ENCODE measurements around the gene LGALS8. TPM values are rescaled to one million over a fixed set of nuclear protein-coding genes. Genes with fewer than 3 reads are reported as not detected.

LGALS8 gene
- total RNA-seq, 1 donor from 2014 or later = 109 TPM

DNA sequence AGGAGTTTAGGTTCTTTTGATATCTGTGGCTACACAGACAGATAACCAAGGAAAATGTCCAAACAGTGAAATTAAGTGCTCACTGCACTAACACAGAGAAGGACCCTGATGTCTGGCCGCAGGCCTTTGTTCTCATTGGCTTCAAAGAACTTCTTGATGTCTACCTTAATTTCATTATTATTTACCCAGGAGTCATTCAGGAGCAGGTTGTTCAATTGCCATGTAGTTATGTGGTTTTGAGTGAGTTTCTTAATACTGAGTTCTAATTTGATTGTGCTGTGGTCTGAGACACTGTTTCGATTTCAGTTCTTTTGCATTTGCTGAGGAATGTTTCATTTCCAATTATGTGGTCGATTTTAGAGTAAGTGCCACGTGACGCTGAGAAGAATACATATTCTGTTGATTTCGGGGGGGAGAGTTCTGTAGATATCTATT is 15.2 kb upstream of the LGALS8 start:
- intact Hi-C loops (cut with micrococcal nuclease) = no loop called here

GRCh38 chr1:236509203-236509602 is 14.6 kb upstream of the LGALS8 start:
- intact Hi-C loops (cut with micrococcal nuclease) = no loop called here

DNA sequence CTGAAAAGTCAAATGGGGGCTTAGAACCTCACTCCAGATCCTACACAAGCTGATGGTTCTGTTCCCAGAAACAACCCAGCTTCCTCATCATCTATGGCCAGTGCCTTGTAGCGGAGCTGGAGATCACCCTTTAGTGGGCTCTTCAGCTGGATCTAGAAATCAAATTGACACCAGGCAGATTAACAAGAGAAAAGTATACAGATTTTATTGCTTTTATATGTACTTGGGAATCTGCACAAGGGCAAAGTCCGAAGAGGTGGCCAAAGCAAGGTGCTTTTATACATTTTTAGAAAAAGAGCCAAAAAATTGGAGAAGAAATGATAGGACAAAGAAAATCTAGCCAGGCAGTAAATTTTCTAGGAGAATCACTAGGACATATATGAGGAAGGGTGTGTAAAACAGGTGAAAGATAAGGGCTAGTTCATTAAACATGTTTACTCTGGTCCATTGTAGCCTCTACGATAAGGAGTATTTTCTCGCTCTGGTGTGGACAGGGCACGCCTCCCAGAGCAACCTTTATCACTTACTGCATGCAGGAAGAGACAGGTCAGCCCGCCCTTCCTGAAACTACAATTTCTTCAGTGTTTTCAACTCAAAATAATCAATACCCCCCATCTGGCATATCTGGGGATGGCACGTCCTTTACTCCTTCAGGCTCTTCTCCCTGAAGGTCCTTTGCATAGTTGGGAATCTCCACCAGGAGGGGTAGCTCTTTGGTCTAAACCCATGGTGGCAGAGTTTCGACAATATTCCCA is 14.0 kb upstream of the LGALS8 start:
- intact Hi-C loops (cut with micrococcal nuclease) = no loop called here

- intact Hi-C loops (cut with micrococcal nuclease) = no loop called here
These were observed 11.9 kb upstream of the LGALS8 start for GRCh38 chr1:236511735-236512418.

DNA sequence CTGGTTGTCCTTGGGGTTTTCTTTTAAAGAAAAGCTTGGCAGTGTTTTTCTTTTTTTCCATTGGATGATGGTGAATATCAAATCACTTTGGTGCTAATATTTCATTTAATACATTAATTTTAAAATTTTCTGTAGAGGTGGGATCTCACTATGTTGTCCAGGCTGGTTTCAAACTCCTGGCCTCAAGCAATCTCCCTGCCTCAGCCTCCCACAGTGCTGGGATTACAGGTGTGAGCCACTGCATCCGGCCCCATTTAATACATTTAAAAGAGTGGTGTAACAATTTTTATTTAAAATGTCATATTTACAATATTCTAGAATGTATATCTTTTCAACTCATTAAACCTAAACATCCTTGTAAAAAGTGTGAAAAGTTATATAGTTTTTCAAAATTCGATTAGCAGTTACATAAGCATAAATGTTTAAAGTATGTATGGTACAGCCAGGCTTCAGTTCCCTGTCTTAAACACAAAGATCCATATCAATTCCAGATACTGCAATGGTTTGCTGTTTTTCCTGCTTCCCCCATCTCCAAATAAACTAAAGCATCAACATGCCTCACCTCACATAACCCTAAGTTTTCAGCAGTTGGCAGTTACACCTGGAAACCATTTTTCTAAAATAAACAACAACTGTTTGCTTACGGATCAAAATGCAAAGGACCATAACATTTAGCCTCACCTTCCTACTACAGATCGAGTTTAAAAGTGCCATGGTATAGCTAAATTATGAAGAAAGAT is 8.9 kb upstream of the LGALS8 start:
- intact Hi-C loops (cut with micrococcal nuclease) = no loop called here

- intact Hi-C loops (cut with micrococcal nuclease) = no loop called here
These were observed 8.3 kb upstream of the LGALS8 start for GRCh38 chr1:236515443-236515958.

GRCh38 chr1:236516929-236517704 is 6.7 kb upstream of the LGALS8 start:
- intact Hi-C loops (cut with micrococcal nuclease) = loop anchor here (2.0 kb wide), 2 partner anchors 122 to 234 kb away; partner anchors contain the start of gene EDARADD

DNA sequence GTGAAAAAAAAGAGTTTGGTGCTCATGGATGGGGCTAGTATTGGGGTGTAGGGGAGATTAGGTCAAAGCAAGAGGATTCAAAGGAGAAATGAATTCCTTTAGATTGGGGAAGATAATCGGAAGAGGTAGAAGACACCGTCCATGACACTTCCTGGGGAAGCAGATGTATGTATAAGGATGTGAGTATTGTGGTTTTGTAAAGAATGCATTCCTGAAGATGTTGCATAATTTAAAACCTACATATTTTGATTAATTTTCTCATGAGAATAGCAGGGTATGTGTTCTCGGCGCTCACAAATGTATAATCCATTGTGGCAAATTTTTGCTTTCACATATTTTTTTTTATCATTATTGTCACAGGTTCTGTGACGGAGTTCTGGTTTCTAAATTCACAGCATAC is 5.5 kb upstream of the LGALS8 start:
- intact Hi-C loops (cut with micrococcal nuclease) = no loop called here

- intact Hi-C loops (cut with micrococcal nuclease) = loop anchor here (10.0 kb wide), 2 partner anchors 1016 to 1196 kb away; partner anchors contain the start of genes ARID4B, B3GALNT2 and GGPS1
These were observed 3.3 kb upstream of the LGALS8 start for GRCh38 chr1:236520445-236521005.

DNA sequence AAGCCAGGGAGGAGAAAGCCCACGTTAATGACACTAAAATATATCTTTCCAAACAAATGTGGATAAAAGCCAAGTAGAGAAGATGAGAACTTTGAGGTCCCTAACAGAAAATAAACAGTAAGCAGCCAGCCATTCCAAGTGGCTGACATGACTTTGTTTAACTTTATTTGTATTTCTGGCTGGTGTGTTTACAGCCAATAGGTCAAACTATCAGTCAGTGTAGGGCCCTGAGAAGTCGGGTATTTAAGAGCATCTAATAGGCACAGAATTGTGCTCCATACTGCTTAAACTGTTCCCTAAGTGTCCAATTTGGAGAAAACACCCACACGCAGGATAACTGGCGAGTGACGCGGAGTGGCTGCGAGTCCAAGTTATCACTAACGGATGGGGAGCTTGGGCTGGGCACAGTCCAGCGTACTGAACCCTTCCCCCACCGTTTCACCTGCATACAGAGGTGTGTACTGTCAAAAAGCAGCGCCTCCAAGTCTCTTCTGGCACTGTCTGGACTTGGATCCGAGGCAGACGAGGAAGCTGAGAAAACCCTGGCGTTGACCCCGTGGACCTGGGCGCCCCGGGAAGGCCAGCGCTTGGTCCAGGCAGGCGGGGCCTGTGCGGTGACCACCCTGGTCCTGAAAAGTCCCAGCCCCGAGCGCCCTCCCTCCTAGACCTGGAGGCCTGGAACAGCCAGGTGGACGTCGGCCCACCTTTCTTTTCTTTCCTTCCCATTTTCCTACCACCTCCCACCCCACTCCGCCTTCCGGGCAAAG is 662 bp upstream of the LGALS8 start:
- intact Hi-C loops (cut with micrococcal nuclease) = loop anchor here (10.0 kb wide), 2 partner anchors 1018 to 1198 kb away; partner anchors contain the start of genes ARID4B, B3GALNT2 and GGPS1

- intact Hi-C loops (cut with micrococcal nuclease) = loop anchor here (1.0 to 10.0 kb wide), 11 partner anchors 10 to 1200 kb away; partner anchors contain the start of genes ARID4B, B3GALNT2, EDARADD and GGPS1
These were observed 536 bp downstream of the LGALS8 start for GRCh38 chr1:236524142-236524894.

GRCh38 chr1:236524895-236525184 is 1.1 kb downstream of the LGALS8 start:
- intact Hi-C loops (cut with micrococcal nuclease) = loop anchor here (1.0 to 10.0 kb wide), 11 partner anchors 9 to 1200 kb away; partner anchors contain the start of genes ARID4B, B3GALNT2, EDARADD and GGPS1

DNA sequence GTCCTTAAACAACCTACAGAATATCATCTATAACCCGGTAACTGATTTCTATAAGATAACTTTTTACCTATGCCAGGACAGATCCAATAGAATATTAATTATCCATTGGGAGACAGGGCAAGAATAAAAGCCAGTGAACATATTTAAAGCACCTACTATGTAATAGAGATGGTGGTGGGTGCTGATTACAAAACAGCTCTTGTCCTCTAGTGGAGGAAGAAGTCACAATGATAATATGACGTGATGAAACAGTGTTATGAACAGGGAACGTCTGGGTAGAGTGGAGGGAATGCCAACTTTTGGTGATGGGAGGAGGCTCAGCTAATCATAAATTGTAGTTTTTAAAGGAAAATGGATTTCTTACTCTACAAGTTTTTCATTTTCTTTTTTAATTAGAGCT is 2.3 kb downstream of the LGALS8 start:
- intact Hi-C loops (cut with micrococcal nuclease) = loop anchor here (10.0 kb wide), 2 partner anchors 1021 to 1201 kb away; partner anchors contain the start of genes ARID4B, B3GALNT2 and GGPS1

DNA sequence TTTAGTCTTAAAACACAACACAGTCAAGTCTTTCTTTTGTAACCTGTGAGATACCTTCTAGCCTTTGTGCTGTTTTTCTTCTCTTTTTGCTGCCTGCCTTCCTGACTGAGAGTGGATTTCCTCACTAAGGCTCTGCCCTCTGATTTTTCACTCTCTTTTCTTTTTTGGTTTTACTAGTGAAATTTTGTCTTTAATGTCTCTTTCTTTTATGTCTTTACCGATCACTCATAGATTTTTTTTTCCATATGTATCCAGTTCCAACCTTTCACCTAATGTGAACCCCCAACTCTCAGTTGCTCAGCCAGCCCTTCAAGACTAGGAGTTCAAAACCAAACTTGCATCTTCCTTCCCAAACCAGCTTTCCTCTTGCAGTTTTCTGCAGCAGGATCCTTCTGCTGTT is 6.5 kb downstream of the LGALS8 start:
- intact Hi-C loops (cut with micrococcal nuclease) = no loop called here

DNA sequence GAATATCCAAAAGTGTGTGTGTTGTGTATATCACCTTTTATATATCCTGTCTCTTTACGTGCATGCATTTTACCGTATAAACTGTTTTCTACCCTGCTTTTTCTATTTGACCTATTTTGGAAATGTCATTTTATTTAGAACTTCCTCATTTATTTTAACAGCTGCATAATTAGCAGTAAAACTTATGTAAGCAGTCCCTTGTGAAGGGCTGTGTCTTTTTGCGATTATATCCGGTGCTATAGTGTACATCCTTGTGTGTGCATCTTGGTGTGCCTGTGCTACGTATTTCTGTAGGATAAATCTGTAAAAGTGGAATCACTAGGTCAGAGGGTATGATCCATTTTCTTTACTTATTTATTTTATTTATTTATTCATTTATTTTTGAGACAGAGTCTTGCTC is 7.2 kb downstream of the LGALS8 start:
- intact Hi-C loops (cut with micrococcal nuclease) = no loop called here

DNA sequence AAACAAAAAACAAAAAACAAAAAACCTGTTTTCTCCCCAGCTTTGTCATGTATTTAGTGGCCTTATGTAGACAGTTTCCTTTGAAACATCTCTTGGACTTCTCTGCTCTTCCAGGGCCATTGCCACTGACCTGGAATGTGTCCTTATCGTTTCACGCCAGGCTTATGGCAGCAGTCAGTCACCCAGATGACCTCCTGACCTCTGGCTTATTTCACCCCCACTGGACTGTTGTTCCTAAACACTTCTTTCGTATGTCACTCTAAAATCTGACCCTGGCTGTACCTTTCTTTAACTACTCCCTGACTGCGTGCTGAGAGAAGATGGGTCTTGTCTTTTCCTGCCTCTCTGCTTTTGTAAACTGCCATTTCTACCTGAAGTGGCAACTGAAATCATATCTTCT is 9.1 kb downstream of the LGALS8 start:
- intact Hi-C loops (cut with micrococcal nuclease) = no loop called here

- intact Hi-C loops (cut with micrococcal nuclease) = loop anchor here (1.0 to 2.0 kb wide), 2 partner anchors 10 to 431 kb away; no protein-coding TSS in a partner anchor
These were observed 10.4 kb downstream of the LGALS8 start for GRCh38 chr1:236534151-236534651.

- intact Hi-C loops (cut with micrococcal nuclease) = loop anchor here (2.0 kb wide), 1 partner anchor 432 kb away; no protein-coding TSS in a partner anchor
These were observed 11.4 kb downstream of the LGALS8 start for GRCh38 chr1:236535190-236535589.
